Stimulated activated CD8-positive, alpha-beta memory T cell treated with anti-CD3 and anti-CD28 coated beads, Interleukin-2, amount 100 ng/mL, for 48 hours (primary cell): ENCODE results near the gene ACTN4.
"Not testable (repeated sequence)": the region's sequence is repeated elsewhere in the genome, so short reads cannot be mapped to it uniquely, and the experiment has no call there.

Experiments
- DNase-seq, 2 donors: peaks; one replicate each; pipeline ENCODE4 v3.0.0-alpha.2; 2020; ENCODE audit warnings: low read depth in 2 of 2

The ACTN4 gene

DNA sequence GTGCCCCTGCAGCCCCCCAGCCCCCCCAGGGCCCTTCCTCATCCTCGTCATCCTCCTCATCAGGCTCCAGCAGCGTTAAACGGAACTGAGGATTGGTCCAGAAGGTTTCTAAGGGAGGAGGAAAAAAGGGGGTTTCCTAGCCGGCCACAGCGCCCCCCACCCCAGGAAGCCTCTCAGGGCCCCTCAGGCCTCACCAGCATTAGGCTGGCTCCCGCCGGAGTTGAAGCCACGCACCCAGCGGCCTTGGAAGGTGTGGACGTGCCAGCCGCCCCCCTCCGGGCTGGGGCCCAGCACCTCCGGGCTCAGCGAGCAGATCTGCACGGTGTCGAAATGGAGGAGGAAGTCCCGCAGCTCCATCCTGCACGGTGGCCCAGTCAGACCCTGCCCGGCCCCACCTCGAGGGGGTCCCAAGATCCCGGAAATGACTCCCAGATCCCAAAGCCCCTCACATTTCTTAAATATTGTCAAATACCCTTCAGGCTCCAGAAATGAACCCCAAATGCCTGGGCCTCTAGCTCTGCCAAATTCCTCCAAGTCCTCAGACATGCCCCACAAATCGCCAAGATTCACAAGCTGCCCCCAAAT lies 89.9 kb downstream of the ACTN4 start:
- no peak for DNase-seq

DNA sequence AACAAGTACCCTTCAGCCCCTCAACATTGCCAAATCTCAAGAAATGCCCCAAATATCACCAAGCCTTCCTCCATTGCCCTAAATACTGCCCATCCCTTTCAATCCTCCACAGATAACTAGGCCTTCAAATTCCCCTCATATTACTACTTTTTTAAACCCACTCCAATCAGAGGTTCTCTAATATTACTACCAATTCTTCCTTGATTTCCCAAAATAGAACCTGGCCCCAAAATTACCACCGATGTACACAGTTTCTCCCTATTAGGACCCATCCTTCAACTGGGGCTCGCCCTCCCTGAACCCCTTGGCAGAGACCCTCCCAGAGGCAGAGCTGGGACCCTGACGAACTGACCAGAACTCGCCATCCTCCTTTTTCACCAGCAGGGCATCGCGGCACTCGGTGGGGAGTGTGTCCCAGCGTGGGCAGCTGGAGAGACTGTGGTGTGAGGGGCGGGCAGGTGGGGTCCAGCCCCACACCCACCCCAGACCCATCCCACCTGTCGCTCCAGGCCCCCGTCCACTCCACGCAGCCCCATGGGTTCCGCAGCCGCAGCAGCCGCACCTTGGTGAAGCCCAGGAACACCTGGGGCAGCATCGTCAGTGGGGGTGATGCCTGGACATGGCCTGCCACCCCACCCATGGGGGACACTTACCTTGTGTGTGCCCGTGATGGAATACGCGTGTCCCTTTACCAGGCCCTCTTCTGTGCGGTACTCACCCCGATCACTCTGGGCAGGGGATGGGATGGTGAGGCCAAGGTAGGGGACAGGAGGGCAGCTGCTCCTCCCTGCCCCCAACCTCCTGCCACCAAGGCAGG lies 90.7 kb downstream of the ACTN4 start:
- no peak for DNase-seq

DNA sequence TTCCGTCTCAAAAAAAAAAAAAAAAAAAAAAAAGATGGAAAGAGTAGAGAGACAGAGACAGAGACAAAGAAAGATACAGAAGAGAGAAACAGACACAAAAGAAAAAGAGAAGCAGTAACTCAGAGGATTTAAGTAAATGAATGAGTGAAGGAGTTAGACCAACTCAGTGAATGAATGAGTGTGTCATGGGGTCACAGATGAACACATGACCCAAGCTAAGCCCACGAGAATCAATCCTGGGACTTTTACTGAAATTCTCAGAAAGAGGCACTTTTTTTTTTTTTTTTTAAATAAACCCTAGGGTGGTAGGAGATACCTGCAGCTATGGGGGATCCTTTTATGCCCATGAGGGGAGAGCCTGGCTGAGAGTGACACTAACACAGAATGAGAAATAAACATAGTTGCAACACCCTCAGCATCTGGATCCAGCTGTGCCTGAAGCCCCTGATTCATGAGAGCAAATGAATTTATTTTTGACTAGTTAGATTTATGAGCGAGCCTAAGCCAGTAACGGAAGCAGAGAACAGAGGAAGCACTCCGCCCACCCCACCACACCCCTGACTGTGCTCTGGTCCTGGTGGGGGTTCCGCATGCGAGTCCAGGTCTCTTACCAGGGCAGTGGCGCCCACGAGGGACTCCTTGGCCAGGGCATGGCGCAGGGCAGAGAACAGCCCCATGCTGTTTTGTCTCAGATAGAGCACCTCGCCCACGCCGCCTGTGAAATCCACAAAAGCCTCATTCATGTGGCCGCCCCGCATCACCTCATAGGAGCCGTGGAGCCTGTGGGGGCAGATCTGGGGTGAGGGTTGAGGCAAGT lies 92.2 kb downstream of the ACTN4 start:
- DNase-seq: no peak

DNA sequence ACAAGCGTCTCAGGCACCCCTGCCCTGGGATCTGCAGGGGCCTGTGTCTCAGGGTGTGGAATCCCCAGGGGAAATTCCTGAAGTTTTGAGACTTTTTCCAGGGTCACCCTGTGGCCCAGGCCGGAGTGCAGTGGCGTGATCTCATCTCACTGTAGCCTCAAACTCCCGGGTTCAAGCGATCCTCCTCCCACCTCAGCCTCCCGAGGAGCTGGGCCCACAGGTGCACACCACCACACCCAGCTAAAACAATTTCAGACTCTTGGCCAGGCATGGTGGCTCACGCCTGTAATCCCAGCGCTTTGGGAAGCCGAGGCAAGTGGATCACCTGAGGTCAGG lies 92.8 kb downstream of the ACTN4 start:
- DNase-seq: no peak

DNA sequence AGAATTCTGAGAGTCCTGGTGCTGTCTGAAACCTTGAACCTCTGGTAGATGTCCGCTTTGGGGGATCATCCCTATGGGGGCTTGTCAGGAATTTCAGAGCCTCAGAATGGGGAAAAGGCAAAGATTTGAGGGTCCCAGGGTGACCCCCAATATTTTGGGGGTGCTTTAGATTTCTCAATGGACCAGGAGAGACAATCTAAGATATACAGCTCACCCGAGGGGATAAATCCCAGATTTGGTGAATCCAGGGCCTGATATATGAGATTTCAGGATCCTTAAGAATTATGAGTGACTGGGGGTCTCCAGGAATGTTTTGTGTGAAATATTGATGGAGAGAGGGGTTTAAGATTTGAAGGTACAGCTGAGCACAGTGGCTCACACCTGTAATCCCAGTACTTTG lies 93.5 kb downstream of the ACTN4 start:
- DNase-seq: no peak

DNA sequence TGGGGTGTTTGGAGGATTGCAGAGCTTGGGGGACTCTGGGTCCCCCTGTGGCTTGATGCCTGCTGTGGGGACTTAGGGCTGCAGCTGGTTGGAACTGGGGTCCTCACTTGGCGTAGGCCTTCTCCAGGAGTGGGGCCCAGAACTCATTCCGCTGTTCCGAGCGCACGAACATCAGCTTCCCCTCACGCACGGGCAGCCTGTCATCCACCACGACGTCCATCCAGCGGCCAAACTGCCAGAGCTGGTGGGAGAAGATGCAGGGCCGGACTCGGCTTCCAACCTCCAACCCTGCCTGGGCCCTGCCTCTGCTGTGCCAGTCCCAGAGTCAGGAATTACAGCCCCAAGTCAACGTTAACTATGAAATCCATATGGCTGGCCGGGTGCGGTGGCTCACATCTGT lies 94.2 kb downstream of the ACTN4 start:
- DNase-seq: no peak

DNA sequence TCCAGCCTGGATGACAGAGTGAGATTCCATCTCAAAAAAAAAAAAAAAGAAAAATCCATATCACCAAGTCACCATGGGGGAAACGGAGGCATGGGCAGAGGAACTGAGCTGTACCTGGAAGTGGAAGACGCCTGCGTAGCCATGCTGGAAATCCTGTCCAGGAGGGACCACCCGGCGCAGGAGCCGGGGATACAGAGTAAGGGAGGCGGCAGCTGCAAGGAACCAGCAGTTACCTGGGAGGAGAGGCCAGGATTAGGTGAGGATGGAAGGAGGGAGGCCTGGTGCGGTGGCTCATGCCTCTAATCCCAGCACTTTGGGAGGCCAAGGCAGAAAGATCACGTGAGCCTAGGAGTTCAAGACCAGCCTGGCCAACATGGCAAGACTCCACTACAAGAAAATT lies 94.8 kb downstream of the ACTN4 start:
- DNase-seq: no peak

DNA sequence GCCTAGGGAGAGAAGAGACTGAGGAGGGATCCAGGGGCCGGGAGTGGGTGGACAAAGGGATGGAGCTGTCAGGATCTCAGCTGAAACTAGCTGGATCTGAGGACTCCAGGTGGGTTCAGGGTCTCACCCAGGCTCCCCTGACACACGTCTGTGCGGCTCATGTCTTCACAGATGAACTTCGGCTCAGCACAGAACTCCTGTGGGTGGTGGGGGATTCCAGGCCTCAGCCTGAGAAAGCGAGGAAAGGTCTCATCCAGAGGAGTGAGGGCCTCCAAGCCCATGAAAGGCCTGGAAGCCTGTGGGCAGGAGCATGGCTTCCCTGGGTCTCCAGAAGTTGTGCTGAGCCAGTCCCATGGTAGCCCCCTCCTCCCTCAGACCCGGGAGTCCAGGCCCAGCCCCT lies 95.5 kb downstream of the ACTN4 start:
- DNase-seq: no peak

DNA sequence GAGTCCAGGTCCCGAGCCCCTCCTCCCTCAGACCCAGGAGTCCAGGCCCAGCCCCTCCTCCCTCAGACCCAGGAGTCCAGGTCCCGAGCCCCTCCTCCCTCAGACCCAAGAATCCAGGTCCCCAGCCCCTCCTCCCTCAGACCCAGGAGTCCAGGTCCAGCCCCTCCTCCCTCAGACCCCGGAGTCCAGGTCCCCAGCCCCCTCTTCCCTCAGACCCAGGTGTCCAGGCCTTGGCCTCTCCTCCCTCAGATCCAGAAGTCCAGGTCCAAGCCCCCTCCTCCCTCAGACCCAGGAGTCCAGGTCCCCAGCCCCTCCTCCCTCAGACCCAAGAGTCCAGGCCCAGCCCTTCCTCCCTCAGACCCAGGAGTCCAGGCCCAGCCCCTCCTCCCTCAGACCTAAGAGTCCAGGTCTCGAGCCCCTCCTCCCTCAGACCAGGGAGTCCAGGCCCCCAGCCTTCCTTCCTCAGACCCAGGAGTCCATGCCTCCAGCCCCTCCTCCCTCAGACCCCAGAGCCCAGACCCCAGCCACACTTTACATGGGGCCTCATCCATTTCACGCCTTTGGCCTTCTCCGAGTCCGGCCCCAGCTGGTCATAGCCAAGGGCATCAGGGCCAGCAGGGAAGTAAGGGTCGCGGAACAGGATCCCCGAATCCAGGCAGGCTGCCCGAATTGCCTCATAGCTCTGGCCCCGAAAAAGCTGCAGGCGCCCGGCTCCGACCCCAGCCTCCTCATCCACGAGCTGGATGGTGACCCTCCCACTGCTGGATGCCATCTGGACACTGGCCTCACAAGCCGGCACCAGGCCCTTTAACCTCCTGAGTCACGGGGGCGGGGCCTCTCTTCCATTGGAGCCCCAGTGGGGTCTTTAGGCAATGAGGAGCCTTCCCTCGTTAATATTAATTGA lies 96.2 kb downstream of the ACTN4 start:
- DNase-seq: no peak

DNA sequence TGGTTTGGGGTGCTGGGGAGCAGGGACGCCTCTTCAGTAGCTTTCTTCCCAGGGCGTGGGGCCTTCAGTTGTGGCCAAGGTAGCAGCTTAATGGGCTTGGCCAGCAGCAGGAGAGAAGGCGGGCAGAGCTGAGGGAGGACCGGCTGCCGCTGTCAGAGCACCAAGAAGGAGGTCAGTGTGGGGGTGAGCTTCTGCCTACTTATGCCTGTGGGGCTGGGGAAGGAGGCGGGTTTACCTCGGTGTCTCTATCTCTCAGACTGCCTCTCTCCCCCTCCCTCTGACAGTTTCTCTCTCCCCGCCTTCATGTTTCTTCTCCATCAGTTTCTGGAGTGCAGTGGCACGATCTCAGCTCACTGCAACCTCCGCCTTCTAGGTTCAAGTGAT lies 96.8 kb downstream of the ACTN4 start, which contains the start of gene CAPN12:
CAPN12 (minus strand) TSS at position 177 of the 384 bp plus-strand sequence. CDS start 309 bp downstream, outside the sequence.
- no peak for DNase-seq

DNA sequence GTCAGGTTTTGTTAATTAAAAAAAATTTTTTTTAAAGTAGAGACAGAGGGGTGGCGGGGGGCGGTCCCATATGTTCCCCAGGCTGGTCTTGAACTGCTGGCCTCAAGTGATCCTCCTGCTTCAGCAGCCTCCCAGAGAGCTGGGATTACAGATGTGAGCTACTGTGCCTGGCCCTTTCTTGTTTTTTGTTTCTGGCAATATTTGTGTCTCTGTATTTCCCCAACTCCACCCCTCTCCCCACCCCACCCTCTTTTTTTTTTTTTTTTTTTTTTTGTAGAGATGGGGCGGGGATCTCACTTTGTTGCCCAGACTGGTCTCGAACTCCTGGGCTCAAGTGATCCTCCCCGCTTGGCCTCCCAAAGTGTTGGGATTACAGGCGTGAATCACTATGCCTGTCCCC lies 97.4 kb downstream of the ACTN4 start:
- no peak for DNase-seq

DNA sequence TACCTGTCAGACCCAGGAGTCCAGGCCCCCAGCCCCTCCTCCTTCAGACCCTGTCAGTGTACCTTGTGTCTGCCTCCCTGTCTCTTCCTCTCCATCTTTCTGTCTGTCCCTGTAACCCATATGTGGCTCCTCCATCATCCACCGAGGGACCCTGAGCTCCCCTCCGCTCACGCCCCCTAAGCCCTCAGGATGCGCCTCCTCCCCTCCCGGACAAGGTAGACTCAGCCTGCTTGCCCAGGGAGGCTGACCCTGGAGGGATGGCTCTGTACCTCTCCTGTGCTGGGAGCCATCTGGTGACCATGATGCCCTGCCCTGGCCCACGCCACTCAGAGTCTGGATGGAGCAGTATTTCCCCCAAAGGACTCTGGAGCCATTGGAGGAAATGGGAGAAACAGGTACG lies 97.9 kb downstream of the ACTN4 start:
- no peak for DNase-seq

DNA sequence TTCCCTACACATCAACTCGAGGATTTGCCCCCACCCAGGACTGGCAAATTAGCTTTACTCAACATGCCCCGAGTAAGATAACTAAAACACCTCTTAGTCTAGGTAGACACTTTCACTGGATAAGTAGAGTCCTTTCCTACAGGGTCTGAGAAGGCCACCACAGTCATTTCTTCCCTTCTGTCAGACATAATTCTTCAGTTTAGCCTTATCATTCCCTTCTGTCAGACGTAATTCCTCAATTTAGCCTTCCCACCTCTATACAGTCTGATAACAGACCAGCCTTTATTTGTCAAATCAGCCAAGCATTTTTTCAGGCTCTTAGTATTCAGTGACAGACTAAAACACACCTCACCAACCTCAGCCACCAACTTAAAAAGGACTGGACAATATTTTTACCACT lies 106.3 kb downstream of the ACTN4 start:
- DNase-seq: not testable (repeated sequence)

DNA sequence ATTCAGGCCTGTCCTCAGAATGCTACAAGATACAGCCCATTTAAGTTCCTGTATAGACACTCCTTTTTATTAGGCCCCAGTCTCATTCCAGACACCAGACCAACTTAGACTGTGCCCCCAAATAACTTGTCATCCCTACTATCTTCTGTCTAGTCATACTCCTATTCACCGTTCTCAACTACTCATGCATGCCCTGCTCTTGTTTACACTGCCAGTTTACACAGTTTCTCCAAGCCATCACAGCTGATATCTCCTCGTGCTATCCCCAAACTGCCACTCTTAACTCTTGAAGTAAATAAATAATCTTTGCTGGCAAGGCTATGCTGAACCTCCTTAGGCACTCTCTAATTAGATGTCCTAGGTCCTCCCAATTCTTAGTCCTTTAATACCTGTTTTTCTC lies 106.7 kb downstream of the ACTN4 start:
- not testable (repeated sequence) for DNase-seq

DNA sequence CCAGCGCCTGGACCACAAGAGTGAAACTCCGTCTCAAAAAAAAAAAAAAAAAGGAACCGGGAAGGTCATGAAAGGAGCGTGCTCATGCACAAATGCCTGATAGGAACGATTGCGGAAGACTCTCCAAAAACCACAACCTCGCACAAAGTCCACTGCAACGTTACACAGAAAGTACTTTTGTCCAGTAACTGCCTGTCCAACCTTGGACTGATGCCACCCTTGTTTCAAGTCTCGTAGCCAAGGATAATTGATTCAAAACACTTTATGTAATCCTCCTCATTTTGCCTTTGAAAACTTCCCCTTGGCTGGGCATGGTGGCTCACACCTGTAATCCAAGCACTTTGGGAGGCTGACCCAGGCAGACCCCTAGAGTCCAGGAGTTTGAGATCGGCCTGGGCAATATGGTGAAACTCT lies 112.1 kb downstream of the ACTN4 start:
- no peak for DNase-seq

DNA sequence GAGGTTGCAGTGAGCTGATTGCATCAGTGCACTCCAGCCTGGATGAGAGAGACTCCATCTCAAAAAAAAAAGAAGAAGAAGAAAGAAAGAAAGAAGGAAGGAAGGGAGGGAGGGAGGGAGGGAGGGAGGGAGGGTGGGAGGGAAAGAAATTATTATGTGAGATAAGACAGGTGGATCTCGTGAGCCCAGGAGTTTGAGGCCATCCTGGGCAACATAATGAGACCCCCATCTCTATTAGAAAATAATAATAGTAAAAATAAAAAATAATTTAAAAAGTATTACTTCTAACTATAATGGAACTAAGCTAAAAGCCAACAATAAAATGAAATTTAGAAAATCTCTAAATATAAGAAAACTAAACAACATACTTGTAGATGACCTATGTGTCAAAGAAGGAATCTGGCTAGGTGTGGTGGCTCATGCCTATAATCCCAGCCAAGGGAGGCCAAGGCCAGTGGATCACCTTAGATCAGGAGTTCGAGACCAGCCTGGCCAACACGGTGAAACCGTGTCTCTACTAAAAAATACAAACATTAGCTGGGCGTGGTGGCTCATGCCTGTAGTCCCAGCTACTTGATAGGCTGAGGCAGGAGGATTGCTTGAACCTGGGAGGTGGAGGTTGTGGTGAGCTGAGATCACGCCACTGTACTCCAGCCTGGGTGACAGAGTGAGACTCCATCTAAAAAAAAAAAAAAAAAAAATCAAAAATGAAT lies 113.5 kb downstream of the ACTN4 start:
- DNase-seq: not testable (repeated sequence)

DNA sequence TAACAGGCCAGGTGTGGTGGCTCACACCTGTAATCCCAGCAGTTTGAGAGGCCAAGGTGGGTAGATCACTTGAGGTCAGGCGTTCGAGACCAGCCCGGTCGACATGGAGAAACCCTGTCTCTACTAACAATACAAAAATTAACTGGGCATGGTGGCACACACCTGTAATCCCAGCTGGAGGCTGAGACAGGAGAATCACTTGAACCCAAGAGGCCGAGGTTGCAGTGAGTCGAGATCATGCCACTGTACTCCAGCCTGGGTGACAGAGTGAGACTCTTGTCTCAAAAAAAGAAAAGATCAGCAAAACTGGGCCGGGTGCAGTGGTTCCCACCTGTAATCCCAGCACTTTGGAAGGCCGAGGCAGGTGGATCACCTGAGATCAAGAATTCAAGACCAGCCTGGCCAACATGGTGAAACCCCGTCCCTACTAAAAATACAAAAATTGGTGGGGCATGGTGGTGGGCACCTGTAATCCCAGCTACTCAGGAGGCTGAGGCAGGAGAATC lies 114.5 kb downstream of the ACTN4 start:
- DNase-seq: not testable (repeated sequence)

DNA sequence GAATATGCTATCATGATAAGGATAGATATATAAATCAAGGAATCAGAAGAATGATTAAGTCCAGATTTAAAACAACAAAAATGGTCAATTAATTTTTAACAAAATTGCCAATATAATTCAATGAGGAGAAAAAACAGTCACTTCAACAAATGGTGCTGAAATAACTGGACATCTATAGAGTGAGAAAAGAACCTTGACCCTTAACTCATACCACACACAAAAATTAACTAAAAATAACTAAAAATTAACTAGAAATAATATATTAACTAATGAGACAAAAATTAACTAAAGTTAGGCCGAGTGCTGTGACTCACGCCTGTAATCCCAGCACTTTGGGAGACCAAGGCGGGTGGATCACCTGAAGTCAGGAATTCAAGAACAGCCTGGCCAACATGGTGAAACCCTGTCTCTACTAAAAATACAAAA lies 116.4 kb downstream of the ACTN4 start:
- DNase-seq: no peak

DNA sequence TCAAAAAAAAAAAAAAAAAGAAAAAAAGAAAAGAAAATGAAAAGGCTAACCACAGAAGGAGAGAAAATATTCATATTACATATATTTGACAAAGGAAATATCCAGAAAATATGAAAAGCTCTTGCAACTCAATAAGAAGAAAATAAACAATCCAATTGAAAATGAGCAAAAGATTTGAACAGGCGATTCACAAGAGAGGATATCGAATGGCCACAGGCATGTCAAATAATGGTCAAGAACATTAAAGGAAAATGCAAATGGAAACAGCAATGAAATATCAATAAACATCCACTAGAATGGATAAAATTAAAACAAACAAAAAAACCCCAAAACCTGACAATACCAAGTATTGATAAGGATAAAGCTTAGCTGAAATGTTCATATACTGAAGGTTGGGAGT lies 117.8 kb downstream of the ACTN4 start:
- no peak for DNase-seq

DNA sequence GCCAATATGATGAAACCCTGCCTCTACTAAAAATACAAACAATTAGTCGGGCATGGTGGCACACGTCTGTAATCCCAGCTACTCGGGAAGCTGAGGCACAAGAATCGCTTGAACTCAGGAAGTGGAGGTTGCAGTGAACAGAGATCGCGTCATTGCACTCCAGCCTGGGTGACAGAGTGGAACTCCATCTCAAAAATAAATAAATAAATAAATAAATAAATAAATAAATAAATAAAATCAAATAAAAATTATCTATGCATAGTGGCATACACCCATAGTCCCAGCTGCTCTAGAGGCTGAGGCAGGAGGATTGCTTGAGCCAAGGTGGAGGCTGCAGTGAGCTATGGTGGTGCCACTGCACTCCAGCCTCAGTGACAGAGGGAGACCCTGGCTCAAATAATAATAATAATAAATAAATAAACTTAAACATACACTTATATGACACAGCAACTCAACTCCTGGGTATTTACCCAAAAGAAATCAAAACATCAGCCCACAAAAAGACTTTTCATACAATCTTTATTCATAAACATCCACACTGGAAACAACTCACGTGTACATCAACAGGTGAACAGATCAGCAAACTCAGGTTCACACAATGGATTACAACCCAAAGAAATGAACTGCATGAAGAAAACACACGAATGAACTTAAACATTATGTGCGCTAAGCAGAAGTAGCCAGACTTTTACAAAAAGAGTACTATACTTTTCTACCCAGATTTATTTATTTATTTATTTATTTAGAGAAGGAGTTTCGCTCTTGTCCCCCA lies 119.0 kb downstream of the ACTN4 start:
- no peak for DNase-seq
